ENCODE measurements around the gene RNU6-7. TPM values are rescaled to one million over a fixed set of nuclear protein-coding genes. Genes with fewer than 3 reads are reported as not detected.

The RNU6-7 gene
- total and polyA plus RNA-seq, 2 donors (not counting 3 experiments of a cell fraction or from before 2014, with no cell fraction given) = not detected

- no TSS peak for BruUV-seq (replicated peaks)
- dilution Hi-C loops (cut with MboI; ENCODE audit: extremely low pct_ligation_motif_present, low sequenced_read_pairs) = no loop called here
- intact Hi-C loops (cut with micrococcal nuclease) = no loop called here
- H3K27me3 ChIP-seq (ENCODE audit: control insufficient read depth in 2 of 2, insufficient read depth in 2 of 2, low read length in 2 of 2) = no peaks in the 10 kb centered on the region
- H4K20me1 ChIP-seq (replicated peaks; ENCODE audit: control insufficient read depth, extremely low read depth, insufficient read depth, low read length) = no peaks in the 10 kb centered on the region
- no peaks in the 10 kb centered on the region for H3K36me3 ChIP-seq (ENCODE audit: control insufficient read depth in 2 of 2, extremely low read depth in 1 of 2, insufficient read depth in 2 of 2, low read length in 2 of 2)
- FAIRE-seq (no peak), DNase-seq (ENCODE audit: low read depth, low spot score) (no peak)
- CTCF ChIA-PET = no interaction called here
- no peak overlapping the region for H3K27ac ChIP-seq (ENCODE audit: insufficient read depth, low read depth, low read length)
- H3K4me1 ChIP-seq (ENCODE audit: control insufficient read depth, extremely low read depth, insufficient read depth, low read length) = no peaks in the 10 kb centered on the region
- no peak for TF ChIP-seq FOS (IDR thresholded peaks at IDR 0.05; ENCODE audit: borderline replicate concordance, insufficient read depth, low read length)
- no peak for TF ChIP-seq JUN (IDR thresholded peaks at IDR 0.05; ENCODE audit: borderline replicate concordance, insufficient read depth, insufficient read length, low read depth)
- TF ChIP-seq, protein P1, sequence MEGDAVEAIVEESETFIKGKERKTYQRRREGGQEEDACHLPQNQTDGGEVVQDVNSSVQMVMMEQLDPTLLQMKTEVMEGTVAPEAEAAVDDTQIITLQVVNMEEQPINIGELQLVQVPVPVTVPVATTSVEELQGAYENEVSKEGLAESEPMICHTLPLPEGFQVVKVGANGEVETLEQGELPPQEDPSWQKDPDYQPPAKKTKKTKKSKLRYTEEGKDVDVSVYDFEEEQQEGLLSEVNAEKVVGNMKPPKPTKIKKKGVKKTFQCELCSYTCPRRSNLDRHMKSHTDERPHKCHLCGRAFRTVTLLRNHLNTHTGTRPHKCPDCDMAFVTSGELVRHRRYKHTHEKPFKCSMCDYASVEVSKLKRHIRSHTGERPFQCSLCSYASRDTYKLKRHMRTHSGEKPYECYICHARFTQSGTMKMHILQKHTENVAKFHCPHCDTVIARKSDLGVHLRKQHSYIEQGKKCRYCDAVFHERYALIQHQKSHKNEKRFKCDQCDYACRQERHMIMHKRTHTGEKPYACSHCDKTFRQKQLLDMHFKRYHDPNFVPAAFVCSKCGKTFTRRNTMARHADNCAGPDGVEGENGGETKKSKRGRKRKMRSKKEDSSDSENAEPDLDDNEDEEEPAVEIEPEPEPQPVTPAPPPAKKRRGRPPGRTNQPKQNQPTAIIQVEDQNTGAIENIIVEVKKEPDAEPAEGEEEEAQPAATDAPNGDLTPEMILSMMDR (IDR thresholded peaks at IDR 0.05; ENCODE audit: extremely low read depth in 1 of 2, insufficient read depth in 1 of 2, low read depth in 1 of 2, low read length in 2 of 2) = no peak
- no peaks in the 10 kb centered on the region for H3K79me2 ChIP-seq (ENCODE audit: control insufficient read depth, insufficient read depth, low read length)
- H3K4me3 ChIP-seq (replicated peaks in 1 of 3; ENCODE audit: insufficient read depth in 1 of 3, low read depth in 1 of 3, low read length in 3 of 3) = no peak overlapping the region
- POLR2A ChIA-PET = no interaction called here
- no peaks in the 10 kb centered on the region for H3K9me1 ChIP-seq (replicated peaks; ENCODE audit: control insufficient read depth, extremely low read depth, insufficient read depth, low read length)
- H2AFZ ChIP-seq (ENCODE audit: low read depth, low read length) = no peak overlapping the region
- H3K9ac ChIP-seq (replicated peaks; ENCODE audit: extremely low read depth, insufficient read depth, low read length) = no peak overlapping the region
- no peaks in the 10 kb centered on the region for H3K9me3 ChIP-seq (replicated peaks; ENCODE audit: control insufficient read depth, insufficient read depth, low read length)
- no peak overlapping the region for H3K4me2 ChIP-seq (ENCODE audit: insufficient read depth, low read length)
These were observed 44.9 kb downstream of the RNU6-7 start for GRCh38 chr14:32246751-32247150.

GRCh38 chr14:32249371-32249770 is 47.5 kb downstream of the RNU6-7 start:
- Histone ChIP-seq H3K9ac (replicated peaks; ENCODE audit: extremely low read depth, insufficient read depth, low read length) (no peak overlapping the region), H3K4me1 (ENCODE audit: control insufficient read depth, extremely low read depth, insufficient read depth, low read length) (no peaks in the 10 kb centered on the region), H3K36me3 (ENCODE audit: control insufficient read depth in 2 of 2, extremely low read depth in 1 of 2, insufficient read depth in 2 of 2, low read length in 2 of 2) (no peaks in the 10 kb centered on the region), H3K27me3 (ENCODE audit: control insufficient read depth in 2 of 2, insufficient read depth in 2 of 2, low read length in 2 of 2) (no peaks in the 10 kb centered on the region), H3K4me2 (ENCODE audit: insufficient read depth, low read length) (no peak overlapping the region), H3K4me3 (replicated peaks in 1 of 3; ENCODE audit: insufficient read depth in 1 of 3, low read depth in 1 of 3, low read length in 3 of 3) (no peak overlapping the region), H2AFZ (ENCODE audit: low read depth, low read length) (no peak overlapping the region), H3K27ac (ENCODE audit: insufficient read depth, low read depth, low read length) (no peak overlapping the region), H3K79me2 (ENCODE audit: control insufficient read depth, insufficient read depth, low read length) (no peaks in the 10 kb centered on the region), H3K9me1 (replicated peaks; ENCODE audit: control insufficient read depth, extremely low read depth, insufficient read depth, low read length) (no peaks in the 10 kb centered on the region), H3K9me3 (replicated peaks; ENCODE audit: control insufficient read depth, insufficient read depth, low read length) (no peaks in the 10 kb centered on the region), H4K20me1 (replicated peaks; ENCODE audit: control insufficient read depth, extremely low read depth, insufficient read depth, low read length) (no peaks in the 10 kb centered on the region)
- TF ChIP-seq POLR2A (IDR thresholded peaks at IDR 0.05; ENCODE audit: low read depth, low read length) (no peak), JUN (IDR thresholded peaks at IDR 0.05; ENCODE audit: borderline replicate concordance, insufficient read depth, insufficient read length, low read depth) (no peak), EZH2 (IDR thresholded peaks at IDR 0.05; ENCODE audit: borderline replicate concordance, low read depth, low read length, severe bottlenecking) (no peak), POLR2AphosphoS5 (IDR thresholded peaks at IDR 0.05; ENCODE audit: insufficient read depth, low read depth, low read length) (no peak), FOS (IDR thresholded peaks at IDR 0.05; ENCODE audit: borderline replicate concordance, insufficient read depth, low read length) (no peak), MYC (IDR thresholded peaks at IDR 0.05; ENCODE audit: low read depth, low read length) (no peak)
- TF ChIP-seq, protein P1 (IDR thresholded peaks at IDR 0.05; ENCODE audit: extremely low read depth in 1 of 2, insufficient read depth in 1 of 2, low read depth in 1 of 2, low read length in 2 of 2) = no peak
- BruUV-seq (replicated peaks) = no TSS peak
- no peak for FAIRE-seq
- dilution Hi-C loops (cut with MboI; ENCODE audit: extremely low pct_ligation_motif_present, low sequenced_read_pairs) = no loop called here
- DNase-seq (ENCODE audit: low read depth, low spot score) = no peak
- ChIA-PET CTCF (interaction anchor here (1.0 kb wide), 1 partner anchor 739 kb away, joined by 3 read pairs; no protein-coding TSS in a partner anchor), POLR2A (no interaction called here)
- intact Hi-C loops (cut with micrococcal nuclease) = no loop called here

Data from endothelial cell of umbilical vein (primary cell).